Skeletal muscle tissue (tissue), 4 donors: Measurements from ENCODE around the gene FBXO39. TPM values are rescaled to one million over a fixed set of nuclear protein-coding genes. Genes with fewer than 3 reads are reported as not detected.
"Not testable (repeated sequence)": the region's sequence is repeated elsewhere in the genome, so short reads cannot be mapped to it uniquely, and the experiment has no call there.

Experiments used
- H3K27ac ChIP-seq: one replicate; pipeline ENCODE4 v1.7.0; 2013; ENCODE audit warnings: mild to moderate bottlenecking, low read depth, low read length, inconsistent platforms
- H3K27me3 ChIP-seq, 3 donors: one replicate each; pipeline ENCODE4 v1.7.0; 2013; ENCODE audit warnings: low read length in 3 of 3; ENCODE audit not compliant: control insufficient read depth in 3 of 3, insufficient read depth in 3 of 3
- H3K36me3 ChIP-seq, 3 donors: one replicate each; pipeline ENCODE4 v1.7.0; 2013; ENCODE audit warnings: low read length in 3 of 3; ENCODE audit not compliant: control insufficient read depth in 3 of 3, insufficient read depth in 3 of 3
- H3K4me1 ChIP-seq, 3 donors: one replicate each; pipeline ENCODE4 v1.7.0; 2013; ENCODE audit warnings: low read length in 3 of 3, mild to moderate bottlenecking in 3 of 3; ENCODE audit not compliant: control insufficient read depth in 3 of 3, insufficient read depth in 3 of 3
- H3K4me3 ChIP-seq, 3 donors: one replicate each; pipeline ENCODE4 v1.7.0; 2013; ENCODE audit warnings: low read length in 3 of 3
- H3K9ac ChIP-seq, 3 donors: one replicate each; pipeline ENCODE4 v1.7.0; 2013; ENCODE audit warnings: low read length in 3 of 3, mild to moderate bottlenecking in 3 of 3, moderate library complexity in 2 of 3, low read depth in 1 of 3
- H3K9me3 ChIP-seq, 3 donors: one replicate each; pipeline ENCODE4 v1.7.0; 2013; ENCODE audit warnings: low read length in 3 of 3; ENCODE audit not compliant: control insufficient read depth in 3 of 3
- total RNA-seq: library from RNA; depleted of rRNA; stranded (reverse); fragments of >200 nt; gene quantifications from one replicate; pipeline ENCODE4 v1.2.3, GENCODE V29; 2014
- donor health status: Osteomylitis.

The FBXO39 gene
- total RNA-seq, 1 donor from 2014 or later, result under 0.01 TPM

GRCh38 chr17:6800422-6801027, 24.5 kb downstream of the FBXO39 start:
- peaks cover 0 to 8% (median 0%) of the 10 kb centered on the region in 3 donors for H3K27me3 ChIP-seq
- H3K4me3 ChIP-seq, result no peak overlapping the region
- no peaks in the 10 kb centered on the region for H3K9me3 ChIP-seq
- no peak overlapping the region for H3K27ac ChIP-seq
- H3K36me3 ChIP-seq, result no peaks in the 10 kb centered on the region
- H3K4me1 ChIP-seq, result no peaks in the 10 kb centered on the region
- H3K9ac ChIP-seq, result no peak overlapping the region

- H3K27ac ChIP-seq, result no peak overlapping the region
- H3K36me3 ChIP-seq, result no peaks in the 10 kb centered on the region
- H3K27me3 ChIP-seq, result peaks cover 0 to 10% (median 7%) of the 10 kb centered on the region in 3 donors
- no peaks in the 10 kb centered on the region for H3K9me3 ChIP-seq
- no peak overlapping the region for H3K9ac ChIP-seq
- H3K4me3 ChIP-seq, result no peak overlapping the region
- no peaks in the 10 kb centered on the region for H3K4me1 ChIP-seq
Observed at GRCh38 chr17:6811510-6811909, 35.5 kb downstream of the FBXO39 start.

GRCh38 chr17:6812295-6812694, 36.3 kb downstream of the FBXO39 start:
- no peaks in the 10 kb centered on the region for H3K9me3 ChIP-seq
- no peaks in the 10 kb centered on the region for H3K4me1 ChIP-seq
- H3K4me3 ChIP-seq, result no peak overlapping the region
- H3K36me3 ChIP-seq, result no peaks in the 10 kb centered on the region
- no peak overlapping the region for H3K27ac ChIP-seq
- H3K27me3 ChIP-seq, result peaks cover 0 to 10% (median 7%) of the 10 kb centered on the region in 3 donors
- H3K9ac ChIP-seq, result no peak overlapping the region

GRCh38 chr17:6815775-6816174, 39.8 kb downstream of the FBXO39 start:
- no peak overlapping the region for H3K9ac ChIP-seq
- H3K36me3 ChIP-seq, result no peaks in the 10 kb centered on the region
- H3K9me3 ChIP-seq, result no peaks in the 10 kb centered on the region
- peaks cover 0 to 11% (median 10%) of the 10 kb centered on the region in 3 donors for H3K27me3 ChIP-seq
- H3K4me3 ChIP-seq, result no peak overlapping the region
- H3K27ac ChIP-seq, result no peak overlapping the region
- H3K4me1 ChIP-seq, result no peaks in the 10 kb centered on the region

GRCh38 chr17:6816368-6816767, 40.4 kb downstream of the FBXO39 start:
- not testable (repeated sequence) for H3K4me3 ChIP-seq, H3K27ac ChIP-seq, H3K9me3 ChIP-seq, H3K9ac ChIP-seq, H3K36me3 ChIP-seq, H3K4me1 ChIP-seq
- peaks cover 0 to 11% (median 10%) of the 10 kb centered on the region in 3 donors for H3K27me3 ChIP-seq

GRCh38 chr17:6818938-6819337, 42.9 kb downstream of the FBXO39 start:
- no peak overlapping the region for H3K27ac ChIP-seq

GRCh38 chr17:6823011-6823442, 47.0 kb downstream of the FBXO39 start:
- no peak overlapping the region for H3K9ac ChIP-seq
- no peaks in the 10 kb centered on the region for H3K27me3 ChIP-seq
- H3K4me3 ChIP-seq, result no peak overlapping the region
- no peaks in the 10 kb centered on the region for H3K9me3 ChIP-seq
- no peaks in the 10 kb centered on the region for H3K36me3 ChIP-seq
- no peak overlapping the region for H3K27ac ChIP-seq
- no peaks in the 10 kb centered on the region for H3K4me1 ChIP-seq

More at GRCh38 chr17:6818938-6819337, 42.9 kb downstream of the FBXO39 start:
- Histone ChIP-seq H3K9me3 (no peaks in the 10 kb centered on the region), H3K4me3 (no peak overlapping the region), H3K27me3 (peaks cover 0 to 4% (median 0%) of the 10 kb centered on the region in 3 donors), H3K36me3 (no peaks in the 10 kb centered on the region), H3K9ac (no peak overlapping the region), H3K4me1 (no peaks in the 10 kb centered on the region)

- Histone ChIP-seq H3K9me3 (no peaks in the 10 kb centered on the region), H3K4me3 (no peak overlapping the region), H3K4me1 (peaks cover 0 to 4% (median 2%) of the 10 kb centered on the region in 3 donors), H3K9ac (no peak overlapping the region), H3K27me3 (peaks cover 23 to 33% (median 32%) of the 10 kb centered on the region in 3 donors), H3K27ac (no peak overlapping the region), H3K36me3 (no peaks in the 10 kb centered on the region)
Observed at GRCh38 chr17:6830383-6830986, 54.5 kb downstream of the FBXO39 start.

GRCh38 chr17:6831661-6832263, 55.7 kb downstream of the FBXO39 start, which contains the start of gene TEKT1:
Gene TEKT1 (minus strand): TSS chr17:6831729. CDS start chr17:6830376, 1,353 bp downstream.
- Histone ChIP-seq H3K27ac (no peak within 1 kb of the TSS), H3K9me3 (no peaks in the 10 kb centered on the region), H3K4me3 (peak within 1 kb of the TSS; percentile 13 to 37 (median 33)), H3K9ac (no peak within 1 kb of the TSS), H3K27me3 (peaks cover 27 to 36% (median 32%) of the 10 kb centered on the region in 3 donors), H3K4me1 (peaks cover 0 to 4% (median 2%) of the 10 kb centered on the region in 3 donors), H3K36me3 (no peaks in the 10 kb centered on the region)
